ENCODE measurements around the gene MTA1.

The MTA1 gene

GRCh38 chr14:105420101-105420973, 710 bp downstream of the MTA1 start:
- CTCF ChIA-PET, result interaction anchor here (0.5 to 1.5 kb wide), 2 partner anchors 59 to 69 kb away, joined by 3 to 6 read pairs; no protein-coding TSS in a partner anchor

GRCh38 chr14:105420974-105421674, 1.5 kb downstream of the MTA1 start:
- TF ChIP-seq CTCF (IDR thresholded peaks at IDR 0.05; ENCODE audit: insufficient read depth, low read length, missing control alignments), result no peak
- ChIA-PET POLR2A (interaction anchor here (0.6 kb wide), 1 partner anchor 18 kb away, joined by 3 read pairs; no protein-coding TSS in a partner anchor), CTCF (interaction anchor here (1.5 kb wide), 1 partner anchor 69 kb away, joined by 6 read pairs; no protein-coding TSS in a partner anchor)
- DNase-seq (ENCODE audit: low read depth, low spot score), result no peak
- H3K4me3 ChIP-seq (ENCODE audit: low read depth, low read length), result peak overlapping the region; percentile 72

More at GRCh38 chr14:105420101-105420973, 710 bp downstream of the MTA1 start:
- no peak for TF ChIP-seq CTCF (IDR thresholded peaks at IDR 0.05; ENCODE audit: insufficient read depth, low read length, missing control alignments)
- no peak for DNase-seq (ENCODE audit: low read depth, low spot score)
- H3K4me3 ChIP-seq (ENCODE audit: low read depth, low read length), result peak overlapping the region; percentile 72
- POLR2A ChIA-PET, result no interaction called here

GRCh38 chr14:105421723-105422615, 2.3 kb downstream of the MTA1 start:
- ChIA-PET POLR2A (no interaction called here), CTCF (interaction anchor here (1.5 kb wide), 1 partner anchor 68 kb away, joined by 6 read pairs; no protein-coding TSS in a partner anchor)
- no peak for TF ChIP-seq CTCF (IDR thresholded peaks at IDR 0.05; ENCODE audit: insufficient read depth, low read length, missing control alignments)
- H3K4me3 ChIP-seq (ENCODE audit: low read depth, low read length), result peak overlapping the region; percentile 72
- DNase-seq (ENCODE audit: low read depth, low spot score), result no peak

GRCh38 chr14:105422695-105423487, 3.3 kb downstream of the MTA1 start:
- POLR2A ChIA-PET, result no interaction called here
- H3K4me3 ChIP-seq (ENCODE audit: low read depth, low read length), result no peak overlapping the region
- CTCF ChIA-PET, result no interaction called here
- TF ChIP-seq CTCF (IDR thresholded peaks at IDR 0.05; ENCODE audit: insufficient read depth, low read length, missing control alignments), result no peak
- no peak for DNase-seq (ENCODE audit: low read depth, low spot score)

GRCh38 chr14:105423488-105424195, 4.0 kb downstream of the MTA1 start:
- H3K4me3 ChIP-seq (ENCODE audit: low read depth, low read length), result no peak overlapping the region
- POLR2A ChIA-PET, result no interaction called here
- no peak for DNase-seq (ENCODE audit: low read depth, low spot score)
- no peak for TF ChIP-seq CTCF (IDR thresholded peaks at IDR 0.05; ENCODE audit: insufficient read depth, low read length, missing control alignments)
- CTCF ChIA-PET, result interaction anchor here (1.8 kb wide), 1 partner anchor 57 kb away, joined by 4 read pairs; no protein-coding TSS in a partner anchor
